NB4 (cell line): ENCODE data around the gene PPIH.
"Not testable (repeated sequence)": the region's sequence is repeated elsewhere in the genome, so short reads cannot be mapped to it uniquely, and the experiment has no call there.

Experiments used
- DNase-seq: peaks from one replicate; pipeline ENCODE4 v3.0.0; 2010; ENCODE audit warnings: low read depth
- H3K4me3 ChIP-seq: one replicate; pipeline ENCODE4 v1.5.1; 2011; ENCODE audit warnings: mild to moderate bottlenecking, low read depth, low read length, moderate library complexity
- CTCF ChIP-seq: IDR thresholded peaks from one replicate; pipeline ENCODE4 v1.5.1; 2012; ENCODE audit warnings: low read depth, low read length
- MYC ChIP-seq: IDR thresholded peaks from 2 replicates; pipeline ENCODE4 v1.6.1; 2011; ENCODE audit warnings: low read depth, low read length
- POLR2A ChIP-seq: IDR thresholded peaks from 2 replicates; pipeline ENCODE4 v1.6.1; 2011; ENCODE audit warnings: mild to moderate bottlenecking; ENCODE audit not compliant: insufficient read length; ENCODE audit errors: extremely low read depth
- TF ChIP-seq, protein P1 (sequence below): IDR thresholded peaks from 2 replicates; pipeline ENCODE4 v1.6.1; 2011; ENCODE audit warnings: low read depth, low read length

The PPIH gene

GRCh38 chr1:42721926-42722325 lies 63.7 kb downstream of the PPIH start:
- TF ChIP-seq, protein P1, sequence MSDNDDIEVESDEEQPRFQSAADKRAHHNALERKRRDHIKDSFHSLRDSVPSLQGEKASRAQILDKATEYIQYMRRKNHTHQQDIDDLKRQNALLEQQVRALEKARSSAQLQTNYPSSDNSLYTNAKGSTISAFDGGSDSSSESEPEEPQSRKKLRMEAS, result no peak
- no peak for TF ChIP-seq POLR2A
- TF ChIP-seq CTCF, result no peak
- no peak for TF ChIP-seq MYC

DNA sequence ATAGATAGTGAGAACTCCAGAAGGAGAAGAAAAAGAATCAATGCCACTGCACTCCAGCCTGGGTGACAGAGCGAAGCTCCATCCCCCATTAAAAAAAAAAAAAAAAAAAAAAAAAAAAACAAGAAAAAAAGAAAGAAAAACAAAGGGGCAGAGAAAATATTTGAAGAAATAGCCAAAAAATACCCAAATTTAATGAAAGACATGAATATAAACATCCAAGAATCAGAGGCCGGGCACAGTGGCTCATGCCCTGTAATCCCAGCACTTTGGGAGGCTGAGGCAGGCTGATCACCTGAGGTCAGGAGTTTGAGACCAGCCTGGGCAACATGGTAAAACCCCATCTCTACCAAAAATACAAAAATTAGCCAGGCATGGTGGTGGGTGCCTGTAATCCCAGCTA lies 64.2 kb downstream of the PPIH start:
- DNase-seq, H3K4me3 ChIP-seq: not testable (repeated sequence)

More at GRCh38 chr1:42721926-42722325, 63.7 kb downstream of the PPIH start:
- DNase-seq, result no peak
- H3K4me3 ChIP-seq, result no peak overlapping the region

- no peak for DNase-seq
- H3K4me3 ChIP-seq, result no peak overlapping the region
- TF ChIP-seq POLR2A (no peak), CTCF (no peak), MYC (no peak)
- TF ChIP-seq, protein P1, result no peak
Observed at GRCh38 chr1:42723511-42723910, 65.3 kb downstream of the PPIH start.

DNA sequence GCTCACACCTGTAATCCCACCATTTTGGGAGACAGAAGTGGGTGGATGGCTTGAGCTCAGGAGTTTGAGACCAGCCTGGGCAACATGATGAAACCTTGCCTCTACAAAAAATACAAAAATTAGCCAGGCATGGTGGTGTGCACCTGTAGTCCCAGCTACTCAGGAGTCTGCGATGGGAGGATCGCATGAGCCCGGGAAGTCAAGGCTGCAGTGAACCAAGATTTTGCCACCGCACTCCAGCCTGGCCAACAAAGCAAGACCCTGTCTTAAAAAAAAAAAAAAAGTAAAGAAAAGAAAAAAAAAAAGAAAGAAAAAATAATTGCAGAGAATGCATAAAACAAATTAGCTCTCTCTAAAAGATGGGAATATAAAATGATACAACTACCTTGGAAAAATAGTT lies 67.6 kb downstream of the PPIH start:
- not testable (repeated sequence) for DNase-seq, H3K4me3 ChIP-seq
